ENCODE measurements around the gene DAP. TPM values are rescaled to one million over a fixed set of nuclear protein-coding genes. Genes with fewer than 3 reads are reported as not detected.
"Not testable (repeated sequence)": the region's sequence is repeated elsewhere in the genome, so short reads cannot be mapped to it uniquely, and the experiment has no call there.

Gene DAP
- polyA plus RNA-seq, 1 donor (not counting 4 experiments of a cell fraction or from before 2014, with no cell fraction given), result 30.4 TPM

DNA sequence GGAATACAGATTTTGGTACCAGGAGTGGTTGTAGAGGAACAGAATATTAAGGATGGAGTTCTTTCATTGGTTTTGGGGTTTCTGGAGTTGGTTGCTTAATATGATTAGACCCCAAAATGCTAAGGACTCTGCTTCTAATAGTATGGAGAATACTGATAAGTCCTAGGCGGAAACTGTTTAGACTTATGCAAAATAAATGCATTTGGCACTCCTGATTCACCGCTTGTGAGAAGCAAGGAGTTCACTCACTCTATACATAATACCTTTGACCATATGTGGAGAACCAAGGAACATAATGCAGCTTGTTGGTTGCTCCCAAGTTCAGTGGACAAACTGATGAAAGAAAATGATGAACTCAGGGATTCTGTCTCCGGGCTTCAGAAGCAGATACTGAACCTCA lies 44.2 kb downstream of the DAP start:
- H3K27me3 ChIP-seq (ENCODE audit: control insufficient read depth, extremely low read depth, insufficient read depth, low read length); H3K9me1 ChIP-seq (ENCODE audit: control insufficient read depth, extremely low read depth, insufficient read depth, low read length); H3K79me2 ChIP-seq (ENCODE audit: control insufficient read depth, insufficient read depth, low read length); H3K36me3 ChIP-seq (ENCODE audit: control insufficient read depth in 2 of 2, extremely low read depth in 1 of 2, insufficient read depth in 2 of 2, low read length in 2 of 2); H3K27ac ChIP-seq (ENCODE audit: control insufficient read depth, insufficient read depth, low read length); dilution Hi-C loops (cut with MboI; ENCODE audit: extremely low pct_ligation_motif_present, low sequenced_read_pairs); H2AFZ ChIP-seq (ENCODE audit: control insufficient read depth, low read length); H3K9ac ChIP-seq (ENCODE audit: control insufficient read depth, extremely low read depth, insufficient read depth, low read length); FAIRE-seq; H3K4me1 ChIP-seq (ENCODE audit: control insufficient read depth, extremely low read depth, insufficient read depth, low read length); H3K4me2 ChIP-seq (ENCODE audit: control insufficient read depth, extremely low read depth, insufficient read depth, low read depth, low read length); H3K9me3 ChIP-seq (ENCODE audit: control insufficient read depth, low read depth, low read length); DNase-seq (ENCODE audit: low read depth, low spot score); H3K4me3 ChIP-seq (ENCODE audit: control insufficient read depth in 2 of 3, extremely low read depth in 1 of 3, insufficient read depth in 2 of 3, low read depth in 1 of 3, low read length in 3 of 3); H4K20me1 ChIP-seq (ENCODE audit: control insufficient read depth, extremely low read depth, insufficient read depth, low read length): not testable (repeated sequence)

DNA sequence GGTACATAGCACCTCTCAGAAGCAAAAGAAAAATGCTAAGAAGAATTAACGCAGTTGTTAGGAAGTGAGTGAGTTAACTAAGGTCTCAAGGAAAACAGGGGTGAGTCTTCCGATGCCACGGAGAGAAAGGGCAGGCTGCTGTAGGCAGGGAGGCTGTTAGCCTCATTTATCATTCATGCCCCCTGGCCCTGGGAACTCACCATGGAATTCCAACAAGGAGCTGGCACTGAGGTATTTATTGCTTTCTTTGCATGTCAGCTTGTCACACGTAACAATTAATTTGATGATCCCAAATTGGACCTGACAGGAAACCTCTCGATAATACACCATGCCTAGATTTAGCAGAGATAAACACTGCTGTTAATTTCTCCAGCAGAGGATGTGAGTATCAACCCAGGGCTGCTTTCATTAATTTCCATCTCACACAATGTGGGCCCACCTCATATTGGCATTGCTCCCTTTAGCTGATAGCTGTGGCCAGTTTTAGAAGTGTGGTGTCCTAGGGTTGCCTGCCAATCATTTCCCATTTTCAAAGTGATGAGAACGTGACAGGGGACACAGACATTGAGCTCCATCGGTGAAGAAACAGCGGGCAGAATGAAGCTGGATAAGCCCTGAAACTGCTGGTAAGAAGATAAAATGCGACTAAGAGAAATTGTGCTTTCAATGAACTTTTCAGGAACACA lies 45.3 kb downstream of the DAP start:
- Histone ChIP-seq H3K9me1 (ENCODE audit: control insufficient read depth, extremely low read depth, insufficient read depth, low read length) (no peaks in the 10 kb centered on the region), H3K9ac (ENCODE audit: control insufficient read depth, extremely low read depth, insufficient read depth, low read length) (no peak overlapping the region), H3K4me1 (ENCODE audit: control insufficient read depth, extremely low read depth, insufficient read depth, low read length) (peaks cover 10% of the 10 kb centered on the region), H3K9me3 (ENCODE audit: control insufficient read depth, low read depth, low read length) (no peaks in the 10 kb centered on the region), H3K4me2 (ENCODE audit: control insufficient read depth, extremely low read depth, insufficient read depth, low read depth, low read length) (no peak overlapping the region), H3K4me3 (ENCODE audit: control insufficient read depth in 2 of 3, extremely low read depth in 1 of 3, insufficient read depth in 2 of 3, low read depth in 1 of 3, low read length in 3 of 3) (no peak overlapping the region), H3K27me3 (ENCODE audit: control insufficient read depth, extremely low read depth, insufficient read depth, low read length) (no peaks in the 10 kb centered on the region), H3K79me2 (ENCODE audit: control insufficient read depth, insufficient read depth, low read length) (no peaks in the 10 kb centered on the region), H3K36me3 (ENCODE audit: control insufficient read depth in 2 of 2, extremely low read depth in 1 of 2, insufficient read depth in 2 of 2, low read length in 2 of 2) (peaks cover 0 to 3% of the 10 kb centered on the region in 2 experiments), H4K20me1 (ENCODE audit: control insufficient read depth, extremely low read depth, insufficient read depth, low read length) (no peaks in the 10 kb centered on the region), H2AFZ (ENCODE audit: control insufficient read depth, low read length) (no peak overlapping the region), H3K27ac (ENCODE audit: control insufficient read depth, insufficient read depth, low read length) (no peak overlapping the region)
- FAIRE-seq (no peak), DNase-seq (ENCODE audit: low read depth, low spot score) (no peak)
- dilution Hi-C loops (cut with MboI; ENCODE audit: extremely low pct_ligation_motif_present, low sequenced_read_pairs), result no loop called here
- TF ChIP-seq, protein P1, sequence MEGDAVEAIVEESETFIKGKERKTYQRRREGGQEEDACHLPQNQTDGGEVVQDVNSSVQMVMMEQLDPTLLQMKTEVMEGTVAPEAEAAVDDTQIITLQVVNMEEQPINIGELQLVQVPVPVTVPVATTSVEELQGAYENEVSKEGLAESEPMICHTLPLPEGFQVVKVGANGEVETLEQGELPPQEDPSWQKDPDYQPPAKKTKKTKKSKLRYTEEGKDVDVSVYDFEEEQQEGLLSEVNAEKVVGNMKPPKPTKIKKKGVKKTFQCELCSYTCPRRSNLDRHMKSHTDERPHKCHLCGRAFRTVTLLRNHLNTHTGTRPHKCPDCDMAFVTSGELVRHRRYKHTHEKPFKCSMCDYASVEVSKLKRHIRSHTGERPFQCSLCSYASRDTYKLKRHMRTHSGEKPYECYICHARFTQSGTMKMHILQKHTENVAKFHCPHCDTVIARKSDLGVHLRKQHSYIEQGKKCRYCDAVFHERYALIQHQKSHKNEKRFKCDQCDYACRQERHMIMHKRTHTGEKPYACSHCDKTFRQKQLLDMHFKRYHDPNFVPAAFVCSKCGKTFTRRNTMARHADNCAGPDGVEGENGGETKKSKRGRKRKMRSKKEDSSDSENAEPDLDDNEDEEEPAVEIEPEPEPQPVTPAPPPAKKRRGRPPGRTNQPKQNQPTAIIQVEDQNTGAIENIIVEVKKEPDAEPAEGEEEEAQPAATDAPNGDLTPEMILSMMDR (optimal IDR thresholded peaks at IDR 0.05 in 1 of 3, IDR thresholded peaks at IDR 0.05 in 1 of 3, conservative IDR thresholded peaks at IDR 0.05 in 1 of 3; ENCODE audit: extremely low read depth in 1 of 3, insufficient read depth in 2 of 3, low read length in 3 of 3), result no peak
- no peak for TF ChIP-seq EZH2 (IDR thresholded peaks at IDR 0.05; ENCODE audit: low read length)

Measured in keratinocyte (primary cell).